MM.1S (cell line): ENCODE results near the gene TPGS1.

ENCODE experiments used
- DNase-seq: peaks from one replicate; pipeline ENCODE4 v3.0.0-alpha.2; 2015
- H2AFZ ChIP-seq: fragments of 300-600 bp; sonication (generic); 2 replicates; pipeline ENCODE4 v1.6.0; 2016; ENCODE audit warnings: antibody characterized with exemption, low read length
- H3F3A ChIP-seq: fragments of 300-600 bp; sonication (generic); 2 replicates; pipeline ENCODE4 v1.6.1; 2016; ENCODE audit warnings: mild to moderate bottlenecking, antibody characterized with exemption, low read length, moderate library complexity, mixed read lengths; ENCODE audit not compliant: insufficient read depth
- H3K27ac ChIP-seq: fragments of 300-600 bp; sonication (generic); 2 replicates; pipeline ENCODE4 v1.5.1; 2016; ENCODE audit warnings: mild to moderate bottlenecking, low read length
- H3K27me3 ChIP-seq: fragments of 300-600 bp; sonication (generic); replicated peaks from 2 replicates; pipeline ENCODE4 v1.6.0; 2016; ENCODE audit warnings: low read length; ENCODE audit not compliant: insufficient read depth
- H3K36me3 ChIP-seq: fragments of 300-600 bp; sonication (generic); replicated peaks from 2 replicates; pipeline ENCODE4 v1.6.1; 2016; ENCODE audit warnings: mild to moderate bottlenecking, low read length, mixed read lengths; ENCODE audit not compliant: insufficient read depth
- H3K4me1 ChIP-seq: fragments of 300-600 bp; sonication (generic); 2 replicates; pipeline ENCODE4 v1.6.1; 2016; ENCODE audit warnings: low read length, mixed read lengths
- H3K4me2 ChIP-seq: fragments of 300-600 bp; sonication (generic); 2 replicates; pipeline ENCODE4 v1.6.0; 2016; ENCODE audit warnings: low read depth, low read length
- H3K4me3 ChIP-seq: fragments of 300-600 bp; sonication (generic); 2 replicates; pipeline ENCODE4 v1.5.1; 2016; ENCODE audit warnings: low read length, mixed read lengths
- H3K79me2 ChIP-seq: fragments of 300-600 bp; sonication (generic); 2 replicates; pipeline ENCODE4 v1.6.1; 2016; ENCODE audit warnings: mixed run types, low read length, mixed read lengths
- H3K9ac ChIP-seq: fragments of 300-600 bp; sonication (generic); 2 replicates; pipeline ENCODE4 v1.6.1; 2016; ENCODE audit warnings: low read length, mixed read lengths
- H3K9me2 ChIP-seq: fragments of 300-600 bp; sonication (generic); replicated peaks from 2 replicates; pipeline ENCODE4 v1.6.1; 2016; ENCODE audit warnings: mild to moderate bottlenecking, low read length, mixed read lengths; ENCODE audit not compliant: insufficient read depth
- H3K9me3 ChIP-seq: fragments of 300-600 bp; sonication (generic); replicated peaks from 2 replicates; pipeline ENCODE4 v1.6.1; 2016; ENCODE audit warnings: mild to moderate bottlenecking, low read length, mixed read lengths; ENCODE audit not compliant: insufficient read depth
- H4K20me1 ChIP-seq: fragments of 300-600 bp; sonication (generic); 2 replicates; pipeline ENCODE4 v1.6.1; 2016; ENCODE audit warnings: mild to moderate bottlenecking, low read length, moderate library complexity, mixed read lengths; ENCODE audit not compliant: insufficient read depth
- CTCF ChIP-seq: fragments of 300-600 bp; sonication (generic); IDR thresholded peaks from 2 replicates; pipeline ENCODE4 v1.5.1; 2016; ENCODE audit warnings: antibody characterized with exemption, low read length, mixed read lengths
- EZH2 ChIP-seq: fragments of 300-600 bp; sonication (generic); optimal IDR thresholded peaks from 2 replicates; pipeline ENCODE3; 2017; ENCODE audit warnings: low read depth, mild to moderate bottlenecking, antibody characterized with exemption, low read length, mixed read lengths
- EZH2phosphoT487 ChIP-seq: fragments of 300-600 bp; sonication (generic); IDR thresholded peaks from 2 replicates; pipeline ENCODE4 v1.6.1; 2018; ENCODE audit warnings: antibody characterized with exemption, low read length

The TPGS1 gene

GRCh38 chr19:512547-513365, 5.5 kb downstream of the TPGS1 start:
- no peaks in the 10 kb centered on the region for H3K36me3 ChIP-seq
- no peak overlapping the region for H3K9ac ChIP-seq
- H3K4me3 ChIP-seq: no peak overlapping the region
- peaks cover 15% of the 10 kb centered on the region for H3F3A ChIP-seq
- H3K79me2 ChIP-seq: peaks cover 14% of the 10 kb centered on the region
- no peaks in the 10 kb centered on the region for H4K20me1 ChIP-seq
- H2AFZ ChIP-seq: no peak overlapping the region
- no peaks in the 10 kb centered on the region for H3K9me2 ChIP-seq
- H3K4me2 ChIP-seq: no peak overlapping the region
- TF ChIP-seq EZH2phosphoT487 (no peak), EZH2 (no peak), CTCF (no peak)
- peaks cover 14% of the 10 kb centered on the region; the same call in 1 of the 2 replicates for H3K4me1 ChIP-seq
- no peaks in the 10 kb centered on the region for H3K27me3 ChIP-seq
- DNase-seq: no peak
- no peak overlapping the region for H3K27ac ChIP-seq
- no peaks in the 10 kb centered on the region for H3K9me3 ChIP-seq

GRCh38 chr19:513368-514165, 6.3 kb downstream of the TPGS1 start:
- Histone ChIP-seq H2AFZ (no peak overlapping the region), H3K4me1 (peaks cover 9% of the 10 kb centered on the region; the same call in 1 of the 2 replicates), H3K36me3 (no peaks in the 10 kb centered on the region), H3K9me2 (no peaks in the 10 kb centered on the region), H3K4me2 (no peak overlapping the region), H3K4me3 (no peak overlapping the region), H4K20me1 (no peaks in the 10 kb centered on the region), H3K27ac (no peak overlapping the region), H3F3A (peaks cover 15% of the 10 kb centered on the region), H3K9me3 (no peaks in the 10 kb centered on the region), H3K9ac (no peak overlapping the region), H3K79me2 (peaks cover 6% of the 10 kb centered on the region), H3K27me3 (no peaks in the 10 kb centered on the region)
- TF ChIP-seq CTCF (no peak), EZH2 (no peak), EZH2phosphoT487 (no peak)
- DNase-seq: no peak

- H3K27ac ChIP-seq: no peak overlapping the region
- no peaks in the 10 kb centered on the region for H3K27me3 ChIP-seq
- no peak for TF ChIP-seq EZH2
- no peaks in the 10 kb centered on the region for H3K79me2 ChIP-seq
- no peaks in the 10 kb centered on the region for H3K36me3 ChIP-seq
- H4K20me1 ChIP-seq: no peaks in the 10 kb centered on the region
- no peaks in the 10 kb centered on the region for H3K9me2 ChIP-seq
- no peak for DNase-seq
- no peak overlapping the region for H3K9ac ChIP-seq
- H3K9me3 ChIP-seq: no peaks in the 10 kb centered on the region
- H2AFZ ChIP-seq: no peak overlapping the region
- H3F3A ChIP-seq: peaks cover 15% of the 10 kb centered on the region
- peaks cover 7% of the 10 kb centered on the region; the same call in 1 of the 2 replicates for H3K4me1 ChIP-seq
- H3K4me3 ChIP-seq: no peak overlapping the region
- H3K4me2 ChIP-seq: no peak overlapping the region
Measured at GRCh38 chr19:514166-514663, 6.9 kb downstream of the TPGS1 start.
